H1 (cell line): ENCODE measurements around the gene FIG4. TPM values are rescaled to one million over a fixed set of nuclear protein-coding genes. Genes with fewer than 3 reads are reported as not detected.
A peak's percentile ranks its signal among the peaks of the same experiment; 100 is the strongest.

Experiments
- FOSL1 ChIP-seq: IDR thresholded peaks from 2 replicates; pipeline ENCODE4 v1.6.1; 2011; ENCODE audit warnings: mild to moderate bottlenecking, low read depth, low read length, moderate library complexity; ENCODE audit not compliant: insufficient read depth
- MAFK ChIP-seq: IDR thresholded peaks from 2 replicates; pipeline ENCODE4 v1.6.1; 2012; ENCODE audit warnings: low read depth, mild to moderate bottlenecking, improper control_type of control experiment, low read length
- POLR2A ChIP-seq, 2 experiments: IDR thresholded peaks; 1 replicate in 1 of 2; 2 replicates in 1 of 2; pipeline ENCODE4 v1.6.1; 2011; ENCODE audit warnings: low read depth in 2 of 2, low read length in 2 of 2, mild to moderate bottlenecking in 2 of 2; ENCODE audit errors: control extremely low read depth in 1 of 2
- POU5F1 ChIP-seq: IDR thresholded peaks from 2 replicates; pipeline ENCODE4 v1.6.1; 2011; ENCODE audit warnings: low read depth, mild to moderate bottlenecking, low read length, moderate library complexity
- RFX5 ChIP-seq: IDR thresholded peaks from 2 replicates; pipeline ENCODE4 v1.6.1; 2011; ENCODE audit warnings: low read depth, low read length, improper control_type of control experiment, borderline replicate concordance
- SRF ChIP-seq: IDR thresholded peaks from 2 replicates; pipeline ENCODE4 v1.6.1; 2011; ENCODE audit warnings: mild to moderate bottlenecking, low read depth, low read length, moderate library complexity
- TAF7 ChIP-seq: optimal IDR thresholded peaks from 2 replicates; pipeline ENCODE3; 2011; ENCODE audit warnings: low read depth, mild to moderate bottlenecking, inconsistent platforms, low read length, moderate library complexity, borderline replicate concordance
- YY1 ChIP-seq: IDR thresholded peaks from 2 replicates; pipeline ENCODE4 v1.6.1; 2011; ENCODE audit warnings: low read depth, mild to moderate bottlenecking, low read length
- polyA plus RNA-seq, 7 experiments: library from polyadenylated mRNA; depleted of rRNA in 3 of 7; stranded (reverse) in 5 of 7; unstranded in 2 of 7; fragments of >200 nt in 5 of 7; fragments of 200-250 nt in 2 of 7; gene quantifications; 1 replicate in 5 of 7; 2 replicates in 1 of 7; 4 replicates in 1 of 7; pipeline versions ENCODE4 v1.2.1 to v1.2.3, GENCODE V29; 2011 to 2013; ENCODE audit warnings: missing spikeins in 2 of 7, mixed read lengths in 2 of 7
- total RNA-seq: library from RNA; stranded (reverse); fragmentation: NEBNext Ultra II Directional; extraction: Animal tissue kit (Norgen Biotek cat#: 25700); gene quantifications from 2 replicates; pipeline ENCODE4 v1.2.1, GENCODE V29; 2021
- TF ChIP-seq, protein P1 (sequence below): fragments of 300-600 bp; sonication (generic); IDR thresholded peaks from 2 replicates; pipeline ENCODE4 v1.7.1; 2012; ENCODE audit warnings: low read length, moderate library complexity, mild to moderate bottlenecking, inconsistent platforms; ENCODE audit not compliant: insufficient replicate concordance
- TF ChIP-seq, protein P2 (sequence below): IDR thresholded peaks from 2 replicates; pipeline ENCODE4 v1.6.1; 2011; ENCODE audit warnings: low read length, improper control_type of control experiment

Gene FIG4
- total and polyA plus RNA-seq, 2 of the 8 experiments (the other 6 are each of a cell fraction or from before 2014, with no cell fraction given): 11.8 to 21.9 TPM

DNA sequence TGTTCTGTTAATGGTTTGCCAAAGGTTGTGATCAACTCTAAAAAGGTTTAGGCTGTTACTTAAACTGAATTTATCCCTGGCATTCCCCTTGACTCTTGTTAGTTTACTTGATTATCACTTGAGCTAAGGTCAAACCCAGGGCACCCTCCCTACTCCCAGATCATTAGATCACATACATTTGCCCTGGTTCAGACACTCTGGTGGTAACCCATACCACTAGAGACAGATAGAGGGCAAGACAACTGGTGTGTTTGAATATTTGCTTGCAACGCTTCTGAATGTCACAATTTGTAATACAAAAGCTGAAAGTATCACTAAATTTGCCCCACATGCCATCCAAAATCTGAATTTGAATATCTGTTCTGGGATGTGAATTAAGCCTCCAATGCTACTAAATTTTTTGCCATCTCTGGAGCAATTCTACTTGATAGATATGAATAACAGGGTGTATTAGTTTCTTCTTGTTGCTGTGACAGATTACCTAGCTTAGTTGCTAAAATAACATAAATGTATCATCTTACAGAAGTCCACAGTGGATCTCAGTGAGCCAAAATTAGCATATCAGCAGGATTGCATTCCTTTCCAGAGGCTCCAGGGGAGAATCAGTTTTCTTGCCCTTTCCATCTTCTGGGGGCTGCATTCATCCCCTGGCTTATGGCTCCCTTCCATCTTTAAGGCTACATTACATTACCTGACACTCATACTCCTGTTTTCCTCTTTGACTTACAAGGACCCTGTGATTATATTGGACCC, 45.4 kb downstream of the FIG4 start (continued):
- TF ChIP-seq, protein P1, sequence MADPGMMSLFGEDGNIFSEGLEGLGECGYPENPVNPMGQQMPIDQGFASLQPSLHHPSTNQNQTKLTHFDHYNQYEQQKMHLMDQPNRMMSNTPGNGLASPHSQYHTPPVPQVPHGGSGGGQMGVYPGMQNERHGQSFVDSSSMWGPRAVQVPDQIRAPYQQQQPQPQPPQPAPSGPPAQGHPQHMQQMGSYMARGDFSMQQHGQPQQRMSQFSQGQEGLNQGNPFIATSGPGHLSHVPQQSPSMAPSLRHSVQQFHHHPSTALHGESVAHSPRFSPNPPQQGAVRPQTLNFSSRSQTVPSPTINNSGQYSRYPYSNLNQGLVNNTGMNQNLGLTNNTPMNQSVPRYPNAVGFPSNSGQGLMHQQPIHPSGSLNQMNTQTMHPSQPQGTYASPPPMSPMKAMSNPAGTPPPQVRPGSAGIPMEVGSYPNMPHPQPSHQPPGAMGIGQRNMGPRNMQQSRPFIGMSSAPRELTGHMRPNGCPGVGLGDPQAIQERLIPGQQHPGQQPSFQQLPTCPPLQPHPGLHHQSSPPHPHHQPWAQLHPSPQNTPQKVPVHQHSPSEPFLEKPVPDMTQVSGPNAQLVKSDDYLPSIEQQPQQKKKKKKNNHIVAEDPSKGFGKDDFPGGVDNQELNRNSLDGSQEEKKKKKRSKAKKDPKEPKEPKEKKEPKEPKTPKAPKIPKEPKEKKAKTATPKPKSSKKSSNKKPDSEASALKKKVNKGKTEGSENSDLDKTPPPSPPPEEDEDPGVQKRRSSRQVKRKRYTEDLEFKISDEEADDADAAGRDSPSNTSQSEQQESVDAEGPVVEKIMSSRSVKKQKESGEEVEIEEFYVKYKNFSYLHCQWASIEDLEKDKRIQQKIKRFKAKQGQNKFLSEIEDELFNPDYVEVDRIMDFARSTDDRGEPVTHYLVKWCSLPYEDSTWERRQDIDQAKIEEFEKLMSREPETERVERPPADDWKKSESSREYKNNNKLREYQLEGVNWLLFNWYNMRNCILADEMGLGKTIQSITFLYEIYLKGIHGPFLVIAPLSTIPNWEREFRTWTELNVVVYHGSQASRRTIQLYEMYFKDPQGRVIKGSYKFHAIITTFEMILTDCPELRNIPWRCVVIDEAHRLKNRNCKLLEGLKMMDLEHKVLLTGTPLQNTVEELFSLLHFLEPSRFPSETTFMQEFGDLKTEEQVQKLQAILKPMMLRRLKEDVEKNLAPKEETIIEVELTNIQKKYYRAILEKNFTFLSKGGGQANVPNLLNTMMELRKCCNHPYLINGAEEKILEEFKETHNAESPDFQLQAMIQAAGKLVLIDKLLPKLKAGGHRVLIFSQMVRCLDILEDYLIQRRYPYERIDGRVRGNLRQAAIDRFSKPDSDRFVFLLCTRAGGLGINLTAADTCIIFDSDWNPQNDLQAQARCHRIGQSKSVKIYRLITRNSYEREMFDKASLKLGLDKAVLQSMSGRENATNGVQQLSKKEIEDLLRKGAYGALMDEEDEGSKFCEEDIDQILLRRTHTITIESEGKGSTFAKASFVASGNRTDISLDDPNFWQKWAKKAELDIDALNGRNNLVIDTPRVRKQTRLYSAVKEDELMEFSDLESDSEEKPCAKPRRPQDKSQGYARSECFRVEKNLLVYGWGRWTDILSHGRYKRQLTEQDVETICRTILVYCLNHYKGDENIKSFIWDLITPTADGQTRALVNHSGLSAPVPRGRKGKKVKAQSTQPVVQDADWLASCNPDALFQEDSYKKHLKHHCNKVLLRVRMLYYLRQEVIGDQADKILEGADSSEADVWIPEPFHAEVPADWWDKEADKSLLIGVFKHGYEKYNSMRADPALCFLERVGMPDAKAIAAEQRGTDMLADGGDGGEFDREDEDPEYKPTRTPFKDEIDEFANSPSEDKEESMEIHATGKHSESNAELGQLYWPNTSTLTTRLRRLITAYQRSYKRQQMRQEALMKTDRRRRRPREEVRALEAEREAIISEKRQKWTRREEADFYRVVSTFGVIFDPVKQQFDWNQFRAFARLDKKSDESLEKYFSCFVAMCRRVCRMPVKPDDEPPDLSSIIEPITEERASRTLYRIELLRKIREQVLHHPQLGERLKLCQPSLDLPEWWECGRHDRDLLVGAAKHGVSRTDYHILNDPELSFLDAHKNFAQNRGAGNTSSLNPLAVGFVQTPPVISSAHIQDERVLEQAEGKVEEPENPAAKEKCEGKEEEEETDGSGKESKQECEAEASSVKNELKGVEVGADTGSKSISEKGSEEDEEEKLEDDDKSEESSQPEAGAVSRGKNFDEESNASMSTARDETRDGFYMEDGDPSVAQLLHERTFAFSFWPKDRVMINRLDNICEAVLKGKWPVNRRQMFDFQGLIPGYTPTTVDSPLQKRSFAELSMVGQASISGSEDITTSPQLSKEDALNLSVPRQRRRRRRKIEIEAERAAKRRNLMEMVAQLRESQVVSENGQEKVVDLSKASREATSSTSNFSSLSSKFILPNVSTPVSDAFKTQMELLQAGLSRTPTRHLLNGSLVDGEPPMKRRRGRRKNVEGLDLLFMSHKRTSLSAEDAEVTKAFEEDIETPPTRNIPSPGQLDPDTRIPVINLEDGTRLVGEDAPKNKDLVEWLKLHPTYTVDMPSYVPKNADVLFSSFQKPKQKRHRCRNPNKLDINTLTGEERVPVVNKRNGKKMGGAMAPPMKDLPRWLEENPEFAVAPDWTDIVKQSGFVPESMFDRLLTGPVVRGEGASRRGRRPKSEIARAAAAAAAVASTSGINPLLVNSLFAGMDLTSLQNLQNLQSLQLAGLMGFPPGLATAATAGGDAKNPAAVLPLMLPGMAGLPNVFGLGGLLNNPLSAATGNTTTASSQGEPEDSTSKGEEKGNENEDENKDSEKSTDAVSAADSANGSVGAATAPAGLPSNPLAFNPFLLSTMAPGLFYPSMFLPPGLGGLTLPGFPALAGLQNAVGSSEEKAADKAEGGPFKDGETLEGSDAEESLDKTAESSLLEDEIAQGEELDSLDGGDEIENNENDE: peak; percentile 48
- TF ChIP-seq POLR2A (IDR thresholded peaks at IDR 0.05; ENCODE audit: control extremely low read depth in 1 of 2, low read depth in 2 of 2, low read length in 2 of 2) (no peak), YY1 (0 out of 2 replicates have a peak, but pooled peaks have one; percentile 13), FOSL1 (no peak), POU5F1 (no peak), RFX5 (no peak), MAFK (no peak), TAF7 (no peak), SRF (no peak)
- TF ChIP-seq, protein P2, sequence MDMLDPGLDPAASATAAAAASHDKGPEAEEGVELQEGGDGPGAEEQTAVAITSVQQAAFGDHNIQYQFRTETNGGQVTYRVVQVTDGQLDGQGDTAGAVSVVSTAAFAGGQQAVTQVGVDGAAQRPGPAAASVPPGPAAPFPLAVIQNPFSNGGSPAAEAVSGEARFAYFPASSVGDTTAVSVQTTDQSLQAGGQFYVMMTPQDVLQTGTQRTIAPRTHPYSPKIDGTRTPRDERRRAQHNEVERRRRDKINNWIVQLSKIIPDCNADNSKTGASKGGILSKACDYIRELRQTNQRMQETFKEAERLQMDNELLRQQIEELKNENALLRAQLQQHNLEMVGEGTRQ: no peak
